IPS-NIHi11 (cell line): Measurements from ENCODE around the gene COL4A6.
"Not testable (repeated sequence)": the region's sequence is repeated elsewhere in the genome, so short reads cannot be mapped to it uniquely, and the experiment has no call there.

Experiments
- DNase-seq: peaks from one replicate; pipeline ENCODE4 v3.0.0; 2012; ENCODE audit warnings: mixed read lengths, low spot score

The COL4A6 gene

GRCh38 chrX:108438110-108438623 is at the start of gene COL4A6:
TSS of gene COL4A6 (minus strand) at chrX:108438422. CDS start at chrX:108438196, 226 bp downstream.
- DNase-seq: peak; percentile 51

GRCh38 chrX:108485960-108486359 is 47.7 kb upstream of the COL4A6 start:
- DNase-seq: no peak

GRCh38 chrX:108484251-108484650 is 46.0 kb upstream of the COL4A6 start:
- no peak for DNase-seq

GRCh38 chrX:108481528-108481927 is 43.3 kb upstream of the COL4A6 start:
- DNase-seq: not testable (repeated sequence)

GRCh38 chrX:108473979-108474378 is 35.8 kb upstream of the COL4A6 start:
- DNase-seq: no peak

- no peak for DNase-seq
These were observed 30.3 kb upstream of the COL4A6 start for GRCh38 chrX:108468486-108468885.

- DNase-seq: no peak
These were observed 26.4 kb upstream of the COL4A6 start for GRCh38 chrX:108464604-108465003.

GRCh38 chrX:108456971-108457477 is 18.8 kb upstream of the COL4A6 start:
- no peak for DNase-seq

- DNase-seq: no peak
These were observed 15.6 kb upstream of the COL4A6 start for GRCh38 chrX:108453841-108454240.

- no peak for DNase-seq
These were observed 9.1 kb upstream of the COL4A6 start for GRCh38 chrX:108447303-108447702.

- no peak for DNase-seq
These were observed 4.8 kb upstream of the COL4A6 start for GRCh38 chrX:108442901-108443464.

- DNase-seq: no peak
These were observed 1.9 kb upstream of the COL4A6 start for GRCh38 chrX:108439961-108440696.

- peak; percentile 56 for DNase-seq
These were observed 1.3 kb upstream of the COL4A6 start, which contains the start of gene COL4A5 for GRCh38 chrX:108439426-108439942. TSS of gene COL4A5 (plus strand) at chrX:108439838. CDS start at chrX:108440126, 288 bp downstream.

GRCh38 chrX:108437349-108438109 is 693 bp downstream of the COL4A6 start:
- no peak for DNase-seq

GRCh38 chrX:108435261-108435660 is 3.0 kb downstream of the COL4A6 start:
- no peak for DNase-seq

- DNase-seq: no peak
These were observed 12.0 kb downstream of the COL4A6 start for GRCh38 chrX:108426262-108426661.

- no peak for DNase-seq
These were observed 17.7 kb downstream of the COL4A6 start for GRCh38 chrX:108420481-108420880.

GRCh38 chrX:108419401-108419800 is 18.8 kb downstream of the COL4A6 start:
- no peak for DNase-seq

GRCh38 chrX:108417257-108417656 is 21.0 kb downstream of the COL4A6 start:
- no peak for DNase-seq

GRCh38 chrX:108415891-108416290 is 22.3 kb downstream of the COL4A6 start:
- DNase-seq: no peak

GRCh38 chrX:108415146-108415545 is 23.1 kb downstream of the COL4A6 start:
- DNase-seq: no peak

- no peak for DNase-seq
These were observed 25.4 kb downstream of the COL4A6 start for GRCh38 chrX:108412783-108413182.
